Measurements from ENCODE around the gene SLC4A5. TPM values are rescaled to one million over a fixed set of nuclear protein-coding genes. Genes with fewer than 3 reads are reported as not detected.

The SLC4A5 gene
- total and polyA plus RNA-seq, 2 of the 8 experiments (the other 6 are each of a cell fraction or from before 2014, with no cell fraction given): 0.42 to 0.52 TPM

- H3K79me1 ChIP-seq (ENCODE audit: low read depth, low read length): peaks cover 33% of the 10 kb centered on the region
- no peak overlapping the region for H3K9ac ChIP-seq (replicated peaks in 1 of 4; ENCODE audit: extremely low read depth in 1 of 4, low read depth in 3 of 4, low read length in 3 of 4)
- no peak overlapping the region for H2BK120ac ChIP-seq (replicated peaks; ENCODE audit: low read depth, low read length)
- H3K4me1 ChIP-seq (replicated peaks in 1 of 4; ENCODE audit: control insufficient read depth in 3 of 4, insufficient read depth in 4 of 4, low read length in 3 of 4): peaks cover 9 to 30% (median 19%) of the 10 kb centered on the region in 4 experiments
- H2BK5ac ChIP-seq (ENCODE audit: low read depth, low read length): no peak overlapping the region
- H3K23ac ChIP-seq (ENCODE audit: insufficient read length): no peak overlapping the region
- 73% methylated on average over 2 of the region's 2 CpGs; no CpG with 5 or more reads in 1 of the 2 experiments for WGBS, 2 experiments (ENCODE audit: extremely low coverage in 1 of 2, insufficient coverage in 1 of 2, insufficient read length in 1 of 2, insufficient replicate concordance in 2 of 2, low coverage in 1 of 2, low lambda C conversion rate in 2 of 2, missing lambda C conversion rate in 1 of 2)
- no peak for TF ChIP-seq TAF1 (IDR thresholded peaks at IDR 0.05; ENCODE audit: low read depth, low read length)
- TF ChIP-seq GTF2F1 (IDR thresholded peaks at IDR 0.05; ENCODE audit: borderline replicate concordance, low read depth, low read length): no peak
- TF ChIP-seq EGR1 (IDR thresholded peaks at IDR 0.05; ENCODE audit: borderline replicate concordance, low read depth, low read length): no peak
- no peak for TF ChIP-seq BACH1 (IDR thresholded peaks at IDR 0.05; ENCODE audit: low read length)
- TF ChIP-seq USF2 (IDR thresholded peaks at IDR 0.05; ENCODE audit: low read length): no peak
- TF ChIP-seq BRCA1 (IDR thresholded peaks at IDR 0.05; ENCODE audit: low read depth, low read length): no peak
- no peak for TF ChIP-seq ATF3 (IDR thresholded peaks at IDR 0.05; ENCODE audit: insufficient read depth, low read depth, low read length)
- TF ChIP-seq JUN (IDR thresholded peaks at IDR 0.05; ENCODE audit: low read depth, low read length): no peak
- no peak for TF ChIP-seq NANOG (IDR thresholded peaks at IDR 0.05; ENCODE audit: insufficient read depth, low read depth, low read length, poor library complexity, severe bottlenecking)
- TF ChIP-seq KDM5A (IDR thresholded peaks at IDR 0.05; ENCODE audit: low read length): no peak
- H4K8ac ChIP-seq (ENCODE audit: extremely low read depth, insufficient read depth, low read length): no peak overlapping the region
- H3K23me2 ChIP-seq (ENCODE audit: low read depth, low read length): peaks cover 5% of the 10 kb centered on the region
- H4K20me1 ChIP-seq (replicated peaks in 1 of 2; ENCODE audit: control insufficient read depth in 1 of 2, insufficient read depth in 2 of 2, low read length in 2 of 2): peaks cover 15 to 28% of the 10 kb centered on the region in 2 experiments
- H3K27me3 ChIP-seq (replicated peaks in 1 of 4; ENCODE audit: control insufficient read depth in 3 of 4, extremely low read depth in 1 of 4, insufficient read depth in 3 of 4, low read length in 3 of 4): no peaks in the 10 kb centered on the region
- H3K79me2 ChIP-seq (ENCODE audit: control insufficient read depth in 1 of 2, insufficient read depth in 2 of 2, low read length in 2 of 2): peaks cover 4 to 46% of the 10 kb centered on the region in 2 experiments
- H3K18ac ChIP-seq (ENCODE audit: extremely low read depth, low read length): no peak overlapping the region
- no peak overlapping the region for H2BK12ac ChIP-seq (ENCODE audit: low read depth, low read length)
- CTCF ChIA-PET (ENCODE audit: partially characterized antibody): interaction anchor here (1.0 to 3.5 kb wide), 4 partner anchors 16 to 41 kb away, joined by 3 to 13 read pairs (median 6); no protein-coding TSS in a partner anchor
- DNase-seq (ENCODE audit: low read depth in 1 of 2, low spot score in 2 of 2) (no peak), FAIRE-seq (no peak)
- no peak overlapping the region for H2AFZ ChIP-seq (ENCODE audit: low read length)
- H3K36me3 ChIP-seq (ENCODE audit: control insufficient read depth in 2 of 4, insufficient read depth in 4 of 4, low read length in 3 of 4): peaks cover 3 to 24% (median 15%) of the 10 kb centered on the region in 4 experiments
- no peak overlapping the region for H3K4me2 ChIP-seq (ENCODE audit: insufficient read depth in 1 of 2, low read depth in 2 of 2, low read length in 2 of 2)
- no peaks in the 10 kb centered on the region for H3K9me3 ChIP-seq (ENCODE audit: insufficient read depth in 2 of 2, low read depth in 1 of 2, low read length in 1 of 2)
- H3K4me3 ChIP-seq (ENCODE audit: extremely low read depth in 1 of 4, insufficient read depth in 2 of 4, low read depth in 3 of 4, low read length in 4 of 4): no peak overlapping the region
- no peak overlapping the region for H3K27ac ChIP-seq (ENCODE audit: low read depth, low read length)
- H2AK5ac ChIP-seq (ENCODE audit: low read depth, low read length): no peak overlapping the region
- no peak overlapping the region for H3K14ac ChIP-seq (ENCODE audit: insufficient read length)
- no peak overlapping the region for H2BK20ac ChIP-seq (ENCODE audit: low read length)
- no peak overlapping the region for H2BK15ac ChIP-seq (ENCODE audit: low read length)
- H4K91ac ChIP-seq (replicated peaks; ENCODE audit: insufficient read length, low read length): no peak overlapping the region
- POLR2A ChIA-PET (ENCODE audit: partially characterized antibody): interaction anchor here (1.1 to 1.5 kb wide), 2 partner anchors 13 to 24 kb away, joined by 3 read pairs; no protein-coding TSS in a partner anchor
- no peak overlapping the region for H4K5ac ChIP-seq (ENCODE audit: insufficient read length, low read depth, low read length)
- no peak overlapping the region for H3K56ac ChIP-seq (replicated peaks; ENCODE audit: insufficient read length, low read depth, low read length)
- no peak overlapping the region for H3K4ac ChIP-seq (replicated peaks; ENCODE audit: insufficient read length, low read depth, low read length)
Measured at GRCh38 chr2:74375838-74376237, 32.6 kb upstream of the SLC4A5 start.

Data from H1 (cell line).